Left lobe of liver (tissue), 2 donors: ENCODE results near the gene SPG11. TPM values are rescaled to one million over a fixed set of nuclear protein-coding genes. Genes with fewer than 3 reads are reported as not detected.
"Not testable (repeated sequence)": the region's sequence is repeated elsewhere in the genome, so short reads cannot be mapped to it uniquely, and the experiment has no call there.

Experiments
- ATAC-seq: fragments of 200-7000 bp; cut with Tn5 transposase; one replicate; pipeline ENCODE4 v1.9.1; 2020; ENCODE audit warnings: mild to moderate bottlenecking, moderate library complexity
- DNase-seq: peaks from one replicate; pipeline ENCODE4 v3.0.0-alpha.2; 2020; ENCODE audit warnings: low spot score
- total RNA-seq: library from RNA; stranded (reverse); gene quantifications from one replicate; pipeline ENCODE4 v1.2.1, GENCODE V29; 2021
- donor health status: DM: no; HTN: no; CAD: no; lungs with moderate emphysema.
- donor health status: DM: no; HTN: yes; CAD: no.

SPG11 gene
- total RNA-seq, 1 donor from 2014 or later, result 40.6 TPM

- ATAC-seq, DNase-seq: not testable (repeated sequence)
Measured at GRCh38 chr15:44682809-44683682, 19.6 kb upstream of the SPG11 start.

GRCh38 chr15:44682211-44682610, 18.7 kb upstream of the SPG11 start:
- no peak for DNase-seq
- ATAC-seq, result no peak

- DNase-seq (no peak), ATAC-seq (no peak)
Measured at GRCh38 chr15:44676676-44677075, 13.2 kb upstream of the SPG11 start.

GRCh38 chr15:44675911-44676310, 12.4 kb upstream of the SPG11 start:
- ATAC-seq (no peak), DNase-seq (no peak)

- ATAC-seq (no peak), DNase-seq (no peak)
Measured at GRCh38 chr15:44673639-44674038, 10.2 kb upstream of the SPG11 start.

GRCh38 chr15:44670087-44670950, 6.9 kb upstream of the SPG11 start:
- ATAC-seq (no peak), DNase-seq (no peak)

- ATAC-seq, result no peak
- no peak for DNase-seq
Measured at GRCh38 chr15:44668921-44669320, 5.5 kb upstream of the SPG11 start.

GRCh38 chr15:44667039-44667360, 3.5 kb upstream of the SPG11 start:
- no peak for ATAC-seq
- no peak for DNase-seq

- DNase-seq, result no peak
- no peak for ATAC-seq
Measured at GRCh38 chr15:44666210-44667038, 3.0 kb upstream of the SPG11 start.

- ATAC-seq (peak; percentile 82), DNase-seq (peak; percentile 74)
Measured at GRCh38 chr15:44662478-44663409, 718 bp downstream of the SPG11 start.

- ATAC-seq, result no peak
- DNase-seq, result no peak
Measured at GRCh38 chr15:44661576-44661975, 1.9 kb downstream of the SPG11 start.

- ATAC-seq, result no peak
- no peak for DNase-seq
Measured at GRCh38 chr15:44659056-44659455, 4.4 kb downstream of the SPG11 start.

- no peak for DNase-seq
- no peak for ATAC-seq
Measured at GRCh38 chr15:44657378-44657777, 6.1 kb downstream of the SPG11 start.

GRCh38 chr15:44656913-44657312, 6.5 kb downstream of the SPG11 start:
- DNase-seq (no peak), ATAC-seq (no peak)

GRCh38 chr15:44656298-44656697, 7.2 kb downstream of the SPG11 start:
- DNase-seq, result no peak
- no peak for ATAC-seq

GRCh38 chr15:44654858-44655257, 8.6 kb downstream of the SPG11 start:
- DNase-seq (no peak), ATAC-seq (no peak)

GRCh38 chr15:44647637-44648036, 15.8 kb downstream of the SPG11 start:
- ATAC-seq, result no peak
- no peak for DNase-seq

GRCh38 chr15:44647036-44647435, 16.4 kb downstream of the SPG11 start:
- DNase-seq (no peak), ATAC-seq (no peak)

- no peak for DNase-seq
- ATAC-seq, result no peak
Measured at GRCh38 chr15:44646460-44646859, 17.0 kb downstream of the SPG11 start.

GRCh38 chr15:44641651-44642050, 21.8 kb downstream of the SPG11 start:
- ATAC-seq, result no peak
- no peak for DNase-seq
